Ishikawa (cell line): ENCODE measurements around the gene SFN.

Experiments used
- CEBPB ChIP-seq: IDR thresholded peaks from 2 replicates; pipeline ENCODE4 v1.6.1; 2012
- CREB1 ChIP-seq: IDR thresholded peaks from 2 replicates; pipeline ENCODE4 v1.6.1; 2012; ENCODE audit warnings: low read depth
- EGR1 ChIP-seq: IDR thresholded peaks from 2 replicates; pipeline ENCODE4 v1.6.1; 2012
- EP300 ChIP-seq: IDR thresholded peaks from 2 replicates; pipeline ENCODE4 v1.6.1; 2012; ENCODE audit warnings: borderline replicate concordance
- FOXM1 ChIP-seq: IDR thresholded peaks from 2 replicates; pipeline ENCODE4 v1.6.1; 2012; ENCODE audit warnings: low read depth, borderline replicate concordance
- NFIC ChIP-seq: IDR thresholded peaks from 2 replicates; pipeline ENCODE4 v1.6.1; 2012
- RAD21 ChIP-seq: IDR thresholded peaks from 2 replicates; pipeline ENCODE4 v1.6.1; 2012; ENCODE audit warnings: low read depth
- TAF1 ChIP-seq: IDR thresholded peaks from 2 replicates; pipeline ENCODE4 v1.6.1; 2012; ENCODE audit warnings: low read depth, mild to moderate bottlenecking
- TCF12 ChIP-seq: IDR thresholded peaks from 2 replicates; pipeline ENCODE4 v1.6.1; 2012; ENCODE audit warnings: low read depth
- TEAD4 ChIP-seq: IDR thresholded peaks from 2 replicates; pipeline ENCODE4 v1.6.1; 2012
- USF1 ChIP-seq: IDR thresholded peaks from 2 replicates; pipeline ENCODE4 v1.6.1; 2012
- YY1 ChIP-seq: IDR thresholded peaks from 2 replicates; pipeline ENCODE4 v1.6.1; 2012; ENCODE audit warnings: low read depth
- ZBTB7A ChIP-seq: IDR thresholded peaks from 2 replicates; pipeline ENCODE4 v1.6.1; 2012; ENCODE audit warnings: low read depth
- TF ChIP-seq, protein P1 (sequence below): IDR thresholded peaks from 2 replicates; pipeline ENCODE4 v1.6.1; 2012
- TF ChIP-seq, protein P2 (sequence below): IDR thresholded peaks from 2 replicates; pipeline ENCODE4 v1.6.1; 2012; ENCODE audit warnings: low read depth, mild to moderate bottlenecking

The SFN gene

DNA sequence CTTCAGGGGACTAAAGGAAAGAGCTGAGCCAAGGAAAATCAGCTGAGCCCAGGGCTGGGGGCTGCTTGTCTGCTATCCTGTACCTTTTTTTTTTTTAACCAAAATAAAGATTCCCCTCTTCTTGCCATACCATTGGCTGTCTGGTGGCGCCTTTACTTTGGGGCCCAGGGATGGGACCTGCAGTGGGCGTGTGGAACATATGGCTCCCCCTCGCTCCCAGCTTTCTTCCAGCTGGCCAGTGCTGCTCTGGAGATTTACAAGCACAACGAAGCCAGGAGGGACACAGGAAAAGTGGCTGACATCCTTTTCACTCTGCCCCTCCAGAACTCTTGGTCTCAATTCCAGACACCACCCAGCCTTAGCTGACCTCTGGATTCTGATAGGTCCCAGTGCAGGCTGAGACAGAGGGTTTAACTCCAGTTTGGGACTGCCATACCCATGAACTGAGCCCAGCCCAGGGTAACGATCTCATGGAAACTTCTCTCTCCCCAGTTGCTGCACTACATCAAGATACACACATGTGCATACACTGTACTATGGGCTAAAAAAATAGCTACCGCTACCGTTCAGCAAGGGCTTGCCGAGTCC lies 5.4 kb upstream of the SFN start:
- TF ChIP-seq FOXM1 (no peak), EGR1 (no peak), USF1 (no peak), YY1 (no peak), TEAD4 (no peak), ZBTB7A (no peak), NFIC (no peak), RAD21 (no peak), TAF1 (no peak), TCF12 (no peak), CREB1 (no peak)
- TF ChIP-seq, protein P1, sequence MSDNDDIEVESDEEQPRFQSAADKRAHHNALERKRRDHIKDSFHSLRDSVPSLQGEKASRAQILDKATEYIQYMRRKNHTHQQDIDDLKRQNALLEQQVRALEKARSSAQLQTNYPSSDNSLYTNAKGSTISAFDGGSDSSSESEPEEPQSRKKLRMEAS, result no peak
- TF ChIP-seq, protein P2, sequence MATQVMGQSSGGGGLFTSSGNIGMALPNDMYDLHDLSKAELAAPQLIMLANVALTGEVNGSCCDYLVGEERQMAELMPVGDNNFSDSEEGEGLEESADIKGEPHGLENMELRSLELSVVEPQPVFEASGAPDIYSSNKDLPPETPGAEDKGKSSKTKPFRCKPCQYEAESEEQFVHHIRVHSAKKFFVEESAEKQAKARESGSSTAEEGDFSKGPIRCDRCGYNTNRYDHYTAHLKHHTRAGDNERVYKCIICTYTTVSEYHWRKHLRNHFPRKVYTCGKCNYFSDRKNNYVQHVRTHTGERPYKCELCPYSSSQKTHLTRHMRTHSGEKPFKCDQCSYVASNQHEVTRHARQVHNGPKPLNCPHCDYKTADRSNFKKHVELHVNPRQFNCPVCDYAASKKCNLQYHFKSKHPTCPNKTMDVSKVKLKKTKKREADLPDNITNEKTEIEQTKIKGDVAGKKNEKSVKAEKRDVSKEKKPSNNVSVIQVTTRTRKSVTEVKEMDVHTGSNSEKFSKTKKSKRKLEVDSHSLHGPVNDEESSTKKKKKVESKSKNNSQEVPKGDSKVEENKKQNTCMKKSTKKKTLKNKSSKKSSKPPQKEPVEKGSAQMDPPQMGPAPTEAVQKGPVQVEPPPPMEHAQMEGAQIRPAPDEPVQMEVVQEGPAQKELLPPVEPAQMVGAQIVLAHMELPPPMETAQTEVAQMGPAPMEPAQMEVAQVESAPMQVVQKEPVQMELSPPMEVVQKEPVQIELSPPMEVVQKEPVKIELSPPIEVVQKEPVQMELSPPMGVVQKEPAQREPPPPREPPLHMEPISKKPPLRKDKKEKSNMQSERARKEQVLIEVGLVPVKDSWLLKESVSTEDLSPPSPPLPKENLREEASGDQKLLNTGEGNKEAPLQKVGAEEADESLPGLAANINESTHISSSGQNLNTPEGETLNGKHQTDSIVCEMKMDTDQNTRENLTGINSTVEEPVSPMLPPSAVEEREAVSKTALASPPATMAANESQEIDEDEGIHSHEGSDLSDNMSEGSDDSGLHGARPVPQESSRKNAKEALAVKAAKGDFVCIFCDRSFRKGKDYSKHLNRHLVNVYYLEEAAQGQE, result no peak

DNA sequence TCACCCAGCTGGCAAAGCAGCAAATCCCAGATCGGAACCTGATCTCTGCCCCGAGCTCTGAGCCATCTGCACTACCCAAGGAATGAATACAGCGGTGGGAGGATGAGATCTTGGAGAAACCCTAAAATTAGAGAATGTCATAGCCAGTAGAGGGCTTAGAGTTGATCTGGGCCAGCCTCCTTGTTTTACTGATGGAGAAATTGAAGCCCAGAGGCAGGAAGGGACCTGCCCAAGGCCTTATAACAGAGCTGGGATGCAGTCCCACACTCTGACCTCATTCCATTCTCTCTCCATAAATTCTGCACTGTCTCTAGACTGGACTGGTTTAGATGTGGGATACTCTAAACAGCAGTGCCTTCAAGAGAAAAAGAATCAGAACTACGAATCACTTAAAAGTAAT lies 4.8 kb upstream of the SFN start:
- TF ChIP-seq YY1, result no peak
- TF ChIP-seq, protein P1, result no peak
- no peak for TF ChIP-seq CEBPB
- no peak for TF ChIP-seq FOXM1
- no peak for TF ChIP-seq TAF1
- TF ChIP-seq NFIC, result no peak
- TF ChIP-seq ZBTB7A, result no peak
- no peak for TF ChIP-seq USF1
- TF ChIP-seq EP300, result no peak
- TF ChIP-seq CREB1, result no peak
- TF ChIP-seq EGR1, result no peak
- no peak for TF ChIP-seq RAD21
- no peak for TF ChIP-seq TCF12
- TF ChIP-seq TEAD4, result no peak
- TF ChIP-seq, protein P2, result no peak

DNA sequence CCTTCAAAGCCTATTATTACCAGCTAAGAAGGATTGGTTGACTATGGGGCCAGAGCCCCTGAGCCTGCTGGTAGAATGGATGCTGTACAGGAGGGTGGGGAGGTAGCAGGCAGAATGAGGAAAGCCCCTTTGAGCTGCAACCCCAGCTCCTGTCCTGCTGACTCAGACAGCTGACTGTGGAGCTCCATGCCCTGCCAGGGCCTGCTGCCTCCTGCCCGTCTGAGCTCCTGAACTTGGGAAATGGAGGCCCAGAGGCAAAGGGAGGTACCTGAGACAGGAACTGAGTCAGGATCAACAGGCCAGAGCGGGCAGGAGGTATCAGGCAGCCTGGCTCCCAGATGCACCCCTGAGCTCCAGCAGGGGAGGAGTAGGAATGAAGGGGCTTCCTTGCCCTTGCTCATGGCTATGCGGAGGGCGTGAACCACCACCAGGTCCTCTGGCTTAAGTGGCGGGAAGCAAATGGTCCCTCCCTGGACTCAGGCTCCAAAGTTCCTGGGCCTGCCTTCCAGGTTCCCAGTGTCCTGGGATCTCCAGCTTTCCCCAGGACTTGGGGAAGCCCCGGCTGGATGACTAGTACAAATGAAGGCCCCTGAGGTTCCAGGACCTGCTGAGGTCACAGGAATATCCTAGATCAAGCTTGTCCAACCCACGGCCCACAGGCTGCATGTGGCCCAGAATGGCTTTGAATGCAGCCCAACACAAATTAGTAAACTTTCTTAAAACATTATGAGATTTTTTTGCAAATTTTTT lies 3.9 kb upstream of the SFN start:
- TF ChIP-seq NFIC (no peak), TEAD4 (no peak), YY1 (no peak), ZBTB7A (no peak), TAF1 (no peak), CREB1 (no peak), EP300 (no peak), EGR1 (no peak), FOXM1 (no peak), TCF12 (no peak), USF1 (no peak), RAD21 (no peak), CEBPB (no peak)
- TF ChIP-seq, protein P1, result no peak
- TF ChIP-seq, protein P2, result no peak
